Measurements from ENCODE around the gene ASTN2.

Gene ASTN2

GRCh38 chr9:117214416-117214815 lies 200.4 kb downstream of the ASTN2 start:
- DNase-seq (ENCODE audit: low spot score): no peak
- TF ChIP-seq CTCF (IDR thresholded peaks at IDR 0.05): no peak
- Histone ChIP-seq H3K4me3 (no peak overlapping the region), H3K27ac (no peak overlapping the region)

DNA sequence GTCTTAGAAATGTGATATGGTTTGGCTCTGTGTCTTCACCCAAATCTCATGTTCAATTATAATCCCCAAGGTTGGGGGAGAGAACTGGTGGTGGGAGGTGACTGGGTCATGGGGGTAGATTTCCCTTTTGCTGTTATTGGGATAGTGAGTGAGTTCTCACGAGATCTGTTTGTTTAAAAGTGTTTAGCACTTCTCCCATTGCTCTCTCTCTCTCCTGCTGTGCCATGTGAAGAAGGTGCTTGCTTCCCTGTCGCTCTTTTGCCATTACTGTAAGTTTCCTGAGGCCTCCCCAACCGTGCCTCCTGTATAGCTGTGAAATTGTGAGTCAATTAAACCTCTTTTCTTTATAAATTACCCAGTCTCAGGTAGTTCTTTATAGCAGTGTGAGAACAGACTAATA lies 203.6 kb downstream of the ASTN2 start:
- no peak overlapping the region for H3K27ac ChIP-seq
- no peak for TF ChIP-seq CTCF (IDR thresholded peaks at IDR 0.05)
- no peak overlapping the region for H3K4me3 ChIP-seq
- no peak for DNase-seq (ENCODE audit: low spot score)

GRCh38 chr9:117205806-117206205 lies 209.1 kb downstream of the ASTN2 start:
- no peak for TF ChIP-seq CTCF (IDR thresholded peaks at IDR 0.05)
- DNase-seq (ENCODE audit: low spot score): no peak
- no peak overlapping the region for H3K4me3 ChIP-seq

GRCh38 chr9:117204971-117205370 lies 209.9 kb downstream of the ASTN2 start:
- Histone ChIP-seq H3K4me3 (no peak overlapping the region), H3K27ac (no peak overlapping the region)
- DNase-seq (ENCODE audit: low spot score): no peak
- no peak for TF ChIP-seq CTCF (IDR thresholded peaks at IDR 0.05)

More at GRCh38 chr9:117205806-117206205, 209.1 kb downstream of the ASTN2 start:
- H3K27ac ChIP-seq: no peak overlapping the region

GRCh38 chr9:117191504-117192261 lies 223.2 kb downstream of the ASTN2 start:
- Histone ChIP-seq H3K4me3 (no peak overlapping the region), H3K27ac (no peak overlapping the region)
- no peak for DNase-seq (ENCODE audit: low spot score)
- TF ChIP-seq CTCF (IDR thresholded peaks at IDR 0.05): no peak

DNA sequence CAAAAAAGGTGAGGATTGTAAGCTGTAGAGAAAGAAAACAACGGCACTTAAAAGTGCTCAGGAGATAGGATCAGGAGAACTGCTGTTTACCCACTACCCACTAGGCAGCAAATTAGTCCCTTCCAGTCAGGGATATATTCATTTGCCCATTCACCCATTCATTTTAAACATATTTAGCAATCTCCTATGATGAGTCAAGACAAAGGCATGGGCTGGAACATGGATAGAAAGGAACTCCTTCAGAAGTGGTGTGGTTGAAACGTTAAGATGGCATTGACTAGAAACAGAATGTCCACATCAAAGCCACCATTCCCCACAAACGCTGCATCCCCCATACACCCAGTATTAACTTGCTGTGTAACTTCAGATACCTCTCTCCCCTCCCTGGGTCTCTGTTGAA lies 225.7 kb downstream of the ASTN2 start:
- no peak for TF ChIP-seq CTCF (IDR thresholded peaks at IDR 0.05)
- Histone ChIP-seq H3K27ac (no peak overlapping the region), H3K4me3 (no peak overlapping the region)
- DNase-seq (ENCODE audit: low spot score): no peak

GRCh38 chr9:117188394-117188793 lies 226.5 kb downstream of the ASTN2 start:
- no peak for DNase-seq (ENCODE audit: low spot score)
- Histone ChIP-seq H3K27ac (no peak overlapping the region), H3K4me3 (no peak overlapping the region)
- no peak for TF ChIP-seq CTCF (IDR thresholded peaks at IDR 0.05)
